GM12873 (cell line): ENCODE data around the gene PELI2.

Experiments
- TF ChIP-seq, protein P1 (sequence below): IDR thresholded peaks from 2 replicates; pipeline ENCODE4 v1.5.1; 2012; ENCODE audit warnings: low read depth, mild to moderate bottlenecking, moderate library complexity, low read length, control low read depth; ENCODE audit not compliant: insufficient read depth; ENCODE audit errors: missing control alignments

The PELI2 gene

DNA sequence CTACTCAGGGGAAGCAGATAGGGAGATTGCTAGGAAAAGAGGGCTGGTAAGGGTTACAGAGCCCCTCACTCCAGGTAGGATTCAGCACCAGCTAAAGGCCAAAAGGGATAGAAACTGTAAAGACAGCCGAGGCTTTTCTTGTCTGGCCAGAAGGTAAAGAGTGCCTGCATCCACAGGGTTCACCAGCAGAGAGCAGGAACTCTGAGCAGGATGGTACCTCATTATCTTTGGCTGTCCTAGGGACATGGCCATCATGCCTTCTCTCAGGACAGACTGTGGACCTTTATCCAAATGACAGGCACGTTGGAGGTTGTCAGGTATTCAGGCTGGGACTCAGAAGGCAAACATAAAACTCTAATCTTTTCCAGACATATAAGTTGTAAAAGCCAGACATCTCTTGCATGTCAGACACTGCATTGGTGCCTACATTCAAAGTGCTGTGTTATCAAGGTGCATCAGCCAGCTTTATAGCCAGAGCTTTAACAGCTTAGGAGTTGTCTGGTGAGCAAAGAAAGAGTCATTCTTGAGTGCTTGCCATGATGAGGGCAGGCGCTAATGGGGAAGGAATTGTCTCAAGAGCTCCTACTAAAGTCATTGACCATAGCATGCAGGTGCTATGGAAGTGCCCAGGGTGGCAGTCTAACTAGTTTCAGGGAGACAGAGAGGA lies 89.5 kb downstream of the PELI2 start:
- TF ChIP-seq, protein P1, sequence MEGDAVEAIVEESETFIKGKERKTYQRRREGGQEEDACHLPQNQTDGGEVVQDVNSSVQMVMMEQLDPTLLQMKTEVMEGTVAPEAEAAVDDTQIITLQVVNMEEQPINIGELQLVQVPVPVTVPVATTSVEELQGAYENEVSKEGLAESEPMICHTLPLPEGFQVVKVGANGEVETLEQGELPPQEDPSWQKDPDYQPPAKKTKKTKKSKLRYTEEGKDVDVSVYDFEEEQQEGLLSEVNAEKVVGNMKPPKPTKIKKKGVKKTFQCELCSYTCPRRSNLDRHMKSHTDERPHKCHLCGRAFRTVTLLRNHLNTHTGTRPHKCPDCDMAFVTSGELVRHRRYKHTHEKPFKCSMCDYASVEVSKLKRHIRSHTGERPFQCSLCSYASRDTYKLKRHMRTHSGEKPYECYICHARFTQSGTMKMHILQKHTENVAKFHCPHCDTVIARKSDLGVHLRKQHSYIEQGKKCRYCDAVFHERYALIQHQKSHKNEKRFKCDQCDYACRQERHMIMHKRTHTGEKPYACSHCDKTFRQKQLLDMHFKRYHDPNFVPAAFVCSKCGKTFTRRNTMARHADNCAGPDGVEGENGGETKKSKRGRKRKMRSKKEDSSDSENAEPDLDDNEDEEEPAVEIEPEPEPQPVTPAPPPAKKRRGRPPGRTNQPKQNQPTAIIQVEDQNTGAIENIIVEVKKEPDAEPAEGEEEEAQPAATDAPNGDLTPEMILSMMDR = no peak

DNA sequence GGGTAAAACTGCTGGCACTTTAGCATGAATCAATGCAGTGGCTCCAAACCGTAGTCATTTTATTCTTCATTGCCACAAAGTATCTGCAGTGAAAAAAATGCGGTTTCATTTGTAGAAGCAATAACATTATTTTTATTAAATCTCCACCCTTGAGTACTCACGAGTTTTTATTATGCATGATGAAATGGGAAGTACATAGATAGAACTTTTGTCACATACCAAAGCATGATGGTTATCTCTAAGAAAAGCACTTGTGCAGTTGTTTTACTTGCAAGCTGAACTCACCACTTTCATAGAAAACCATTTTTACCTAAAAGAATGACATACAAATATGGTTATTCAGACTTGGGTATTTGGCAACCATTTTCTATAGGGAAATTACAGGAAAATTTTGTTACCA lies 90.3 kb downstream of the PELI2 start:
- TF ChIP-seq, protein P1 = no peak

DNA sequence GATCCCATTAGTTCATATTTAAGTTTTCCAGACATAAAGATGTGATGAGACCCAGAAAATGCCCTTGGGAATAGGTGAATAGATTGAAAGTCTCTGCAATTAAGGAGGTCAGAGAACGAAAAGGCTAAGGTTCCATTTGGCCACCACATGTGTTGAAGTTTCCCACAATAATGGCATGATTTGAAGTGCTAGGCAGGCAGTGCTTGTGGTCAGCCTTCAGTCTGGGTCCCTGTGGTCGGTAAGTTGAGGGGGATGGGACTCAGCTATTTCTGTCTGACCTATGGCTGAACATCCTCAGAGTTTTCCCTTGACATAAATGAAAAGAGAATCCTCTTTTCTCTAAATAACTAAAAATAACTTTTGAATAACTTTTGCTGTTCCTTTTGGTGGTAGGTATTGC lies 92.4 kb downstream of the PELI2 start:
- TF ChIP-seq, protein P1 = no peak

DNA sequence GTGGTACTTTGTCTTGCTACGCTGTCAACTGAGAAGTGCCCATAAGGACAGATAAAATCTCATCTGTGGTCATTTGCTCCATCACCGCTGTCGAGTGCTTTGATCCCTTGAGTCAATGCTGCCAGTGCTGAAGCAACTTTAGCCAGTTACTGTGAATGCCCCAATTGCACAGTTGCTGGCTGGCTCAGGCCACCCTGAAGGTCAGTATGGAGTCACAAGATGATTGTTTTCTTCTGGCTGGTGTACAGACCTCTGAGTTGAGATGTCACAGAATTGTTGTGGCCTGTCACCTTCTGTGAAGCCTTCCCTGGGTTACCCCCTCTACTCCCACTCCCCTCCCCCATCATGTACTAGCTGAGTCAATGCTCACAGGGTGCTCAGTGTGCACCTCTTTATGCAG lies 92.9 kb downstream of the PELI2 start:
- TF ChIP-seq, protein P1 = no peak

DNA sequence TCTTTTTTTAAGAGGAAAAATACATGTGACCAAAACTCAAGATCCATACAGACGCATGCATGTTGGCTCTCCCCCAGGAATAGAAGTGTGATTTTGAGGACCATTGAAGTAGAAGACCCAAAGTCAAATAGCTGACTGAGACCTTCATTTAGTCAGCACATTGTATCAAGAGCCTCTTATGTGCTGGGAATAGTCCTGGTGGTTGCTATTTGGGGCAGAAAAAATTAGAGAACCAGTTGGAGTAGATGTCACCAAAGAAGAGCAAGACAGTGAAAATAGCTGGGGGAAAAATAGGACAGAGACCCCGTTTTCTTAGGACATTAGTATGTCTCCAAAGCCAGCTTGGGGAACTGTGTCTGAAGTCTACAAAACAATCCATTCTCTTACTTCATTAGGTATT lies 93.6 kb downstream of the PELI2 start:
- TF ChIP-seq, protein P1 = no peak

DNA sequence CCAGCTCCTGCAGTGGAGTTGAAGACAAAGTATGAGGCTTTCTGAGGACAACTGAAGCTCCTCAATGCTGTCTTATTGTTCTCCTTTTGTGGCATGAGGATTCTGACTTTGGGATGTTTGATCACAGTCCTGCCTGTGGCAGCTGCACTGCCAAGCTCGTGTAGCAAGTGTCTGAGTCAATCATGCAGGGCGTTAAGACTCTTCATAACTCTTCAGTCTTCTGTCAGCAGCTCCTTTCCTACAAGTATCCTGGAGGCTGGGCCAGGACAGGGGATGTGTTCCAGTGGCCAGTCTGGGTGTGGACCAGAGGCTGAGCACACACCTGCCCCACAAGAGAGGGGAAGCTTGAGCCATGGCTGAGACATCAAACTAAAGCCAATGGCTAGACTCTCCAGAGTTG lies 94.3 kb downstream of the PELI2 start:
- TF ChIP-seq, protein P1 = no peak

DNA sequence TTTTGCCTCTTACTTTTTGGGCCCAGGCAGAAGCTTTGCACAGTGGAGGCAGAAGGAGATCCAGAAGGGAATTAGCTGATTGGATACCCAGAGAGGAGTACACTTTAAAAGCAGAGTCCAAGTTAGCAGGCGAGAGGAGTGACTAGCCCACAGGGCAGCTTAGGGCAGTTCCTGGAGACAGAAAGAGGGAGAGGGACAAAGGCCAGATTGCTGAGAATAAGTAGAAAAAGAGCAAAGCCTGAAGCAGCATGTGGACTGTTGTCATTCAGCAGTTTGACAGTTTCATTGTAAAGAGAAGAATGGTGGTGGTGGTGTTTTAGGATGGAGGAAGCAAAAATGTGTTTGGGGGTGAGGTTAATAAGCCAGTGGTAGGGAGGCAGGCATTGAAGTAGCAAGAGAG lies 95.1 kb downstream of the PELI2 start:
- TF ChIP-seq, protein P1 = no peak
